ENCODE measurements around the gene FOXP1. TPM values are rescaled to one million over a fixed set of nuclear protein-coding genes. Genes with fewer than 3 reads are reported as not detected.

Gene FOXP1
- total and polyA plus RNA-seq, 9 of the 15 experiments (the other 6 are each of a cell fraction or from before 2014, with no cell fraction given): 7.7 to 34.5 (median 13.7) TPM

DNA sequence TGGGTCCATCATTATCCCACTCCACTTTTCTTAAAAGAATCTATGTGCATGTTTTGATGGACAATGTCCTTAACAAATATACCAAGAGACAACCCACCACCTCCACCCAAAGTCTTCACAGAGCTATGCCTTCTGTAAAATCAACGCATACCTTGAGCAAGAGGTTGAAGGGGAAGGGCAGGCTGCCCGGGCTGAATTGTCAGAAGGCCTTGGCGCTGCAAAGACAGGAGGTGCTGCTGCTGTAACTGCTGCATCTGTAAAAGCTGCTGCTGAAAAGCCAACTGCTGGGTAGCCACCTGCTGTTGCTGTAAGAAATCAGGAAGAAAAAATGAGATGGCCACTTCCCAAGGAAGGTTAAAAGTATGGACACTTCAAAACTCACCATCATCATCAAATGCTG, 536.7 kb downstream of the FOXP1 start (continued):
- TF ChIP-seq, protein P1, sequence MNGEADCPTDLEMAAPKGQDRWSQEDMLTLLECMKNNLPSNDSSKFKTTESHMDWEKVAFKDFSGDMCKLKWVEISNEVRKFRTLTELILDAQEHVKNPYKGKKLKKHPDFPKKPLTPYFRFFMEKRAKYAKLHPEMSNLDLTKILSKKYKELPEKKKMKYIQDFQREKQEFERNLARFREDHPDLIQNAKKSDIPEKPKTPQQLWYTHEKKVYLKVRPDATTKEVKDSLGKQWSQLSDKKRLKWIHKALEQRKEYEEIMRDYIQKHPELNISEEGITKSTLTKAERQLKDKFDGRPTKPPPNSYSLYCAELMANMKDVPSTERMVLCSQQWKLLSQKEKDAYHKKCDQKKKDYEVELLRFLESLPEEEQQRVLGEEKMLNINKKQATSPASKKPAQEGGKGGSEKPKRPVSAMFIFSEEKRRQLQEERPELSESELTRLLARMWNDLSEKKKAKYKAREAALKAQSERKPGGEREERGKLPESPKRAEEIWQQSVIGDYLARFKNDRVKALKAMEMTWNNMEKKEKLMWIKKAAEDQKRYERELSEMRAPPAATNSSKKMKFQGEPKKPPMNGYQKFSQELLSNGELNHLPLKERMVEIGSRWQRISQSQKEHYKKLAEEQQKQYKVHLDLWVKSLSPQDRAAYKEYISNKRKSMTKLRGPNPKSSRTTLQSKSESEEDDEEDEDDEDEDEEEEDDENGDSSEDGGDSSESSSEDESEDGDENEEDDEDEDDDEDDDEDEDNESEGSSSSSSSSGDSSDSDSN (IDR thresholded peaks at IDR 0.05; ENCODE audit: borderline replicate concordance in 1 of 2, low read depth in 2 of 2, low read length in 2 of 2): no peak
- TF ChIP-seq ZNF696 (CRISPR knock-in tag; conservative IDR thresholded peaks at IDR 0.05) (no peak), ZNF384 (IDR thresholded peaks at IDR 0.05; ENCODE audit: low read depth, low read length) (no peak), POLR2AphosphoS5 (IDR thresholded peaks at IDR 0.05; ENCODE audit: control insufficient read depth, insufficient read depth, low read depth, low read length) (no peak), CC2D1A (IDR thresholded peaks at IDR 0.05) (no peak), EP300 (IDR thresholded peaks at IDR 0.05; ENCODE audit: low read length) (no peak), KDM2B (CRISPR knock-in tag; IDR thresholded peaks at IDR 0.05) (no peak)

DNA sequence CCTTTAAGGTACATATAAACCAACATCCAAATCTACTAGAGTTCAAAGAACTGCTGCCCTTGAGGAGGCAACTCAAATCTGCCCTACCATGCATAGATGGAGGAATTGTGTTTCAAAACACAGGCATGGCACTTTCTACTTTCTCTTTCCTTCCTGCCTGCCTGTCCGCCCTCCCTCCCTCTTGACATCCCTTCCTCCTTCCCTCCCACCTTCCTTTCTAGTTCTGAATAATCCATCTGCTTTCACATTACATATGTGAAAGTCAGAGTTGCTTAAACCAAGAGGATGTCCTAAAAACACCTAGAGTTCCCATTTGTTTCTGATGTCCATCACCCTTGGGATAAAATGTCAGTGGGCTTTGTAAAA, 537.6 kb downstream of the FOXP1 start:
- no peaks in the 10 kb centered on the region for H3K79me2 ChIP-seq (ENCODE audit: control insufficient read depth, insufficient read depth, low read length)
- CTCF ChIA-PET (ENCODE audit: low intra/inter-chr PET ratio): no interaction called here
- H3K9me3 ChIP-seq (replicated peaks; ENCODE audit: control insufficient read depth, insufficient read depth, low read depth, low read length): no peaks in the 10 kb centered on the region
- ATAC-seq (no peak), FAIRE-seq (no peak), DNase-seq (ENCODE audit: extremely low read depth in 1 of 4, low spot score in 3 of 4) (no peak)
- no peaks in the 10 kb centered on the region for H4K20me1 ChIP-seq (replicated peaks; ENCODE audit: control insufficient read depth, insufficient read depth, low read length)
- no TSS peak for BruUV-seq (replicated peaks)
- POLR2A ChIA-PET: no interaction called here
- H3K4me1 ChIP-seq (replicated peaks in 1 of 2; ENCODE audit: control insufficient read depth in 2 of 2, insufficient read depth in 2 of 2, low read length in 2 of 2): peaks cover 0 to 3% of the 10 kb centered on the region in 2 experiments; a peak in 3 of 5 replicates
- H3K36me3 ChIP-seq (ENCODE audit: control insufficient read depth, insufficient read depth, low read length): peaks cover 79% of the 10 kb centered on the region; the same call in 2 of the 3 replicates
- TF ChIP-seq CCAR2 (IDR thresholded peaks at IDR 0.05; ENCODE audit: low read depth, low read length) (no peak), PHTF2 (CRISPR knock-in tag; IDR thresholded peaks at IDR 0.05) (no peak), ZNF668 (CRISPR knock-in tag; IDR thresholded peaks at IDR 0.05) (no peak), NFATC3 (IDR thresholded peaks at IDR 0.05) (no peak), MCM2 (IDR thresholded peaks at IDR 0.05; ENCODE audit: low read depth) (no peak), HMGN3 (IDR thresholded peaks at IDR 0.05; ENCODE audit: borderline replicate concordance, extremely low read depth, insufficient read length, low read depth, low read length) (no peak), ZNF239 (CRISPR knock-in tag; IDR thresholded peaks at IDR 0.05) (no peak), IRF2 (CRISPR knock-in tag; IDR thresholded peaks at IDR 0.05) (no peak), NFE2 (IDR thresholded peaks at IDR 0.05; ENCODE audit: low read depth) (no peak), ZNF174 (CRISPR knock-in tag; IDR thresholded peaks at IDR 0.05) (no peak)
- no peaks in the 10 kb centered on the region for H3K9me1 ChIP-seq (ENCODE audit: control insufficient read depth, insufficient read depth, low read length)
- intact Hi-C loops (cut with micrococcal nuclease): no loop called here
- H3K9ac ChIP-seq (ENCODE audit: insufficient read depth in 1 of 2, low read depth in 2 of 2, low read length in 2 of 2): no peak overlapping the region
- H3K27me3 ChIP-seq (ENCODE audit: control insufficient read depth in 2 of 2, insufficient read depth in 2 of 2, low read length in 2 of 2): no peaks in the 10 kb centered on the region
- WGBS (ENCODE audit: insufficient coverage, low coverage, missing lambda C conversion rate): no CpG with 5 or more reads among the region's 1 CpG
- no peak overlapping the region for H3K4me3 ChIP-seq
- no peak overlapping the region for H2AFZ ChIP-seq (ENCODE audit: low read depth, low read length)
- H3K27ac ChIP-seq (ENCODE audit: extremely low read depth, low read depth, low read length): no peak overlapping the region
- H3K4me2 ChIP-seq (ENCODE audit: insufficient read depth, low read length): no peak overlapping the region
- in situ Hi-C loops (cut with MboI): no loop called here
